ENCODE data around the gene FLRT3.

FLRT3 gene

DNA sequence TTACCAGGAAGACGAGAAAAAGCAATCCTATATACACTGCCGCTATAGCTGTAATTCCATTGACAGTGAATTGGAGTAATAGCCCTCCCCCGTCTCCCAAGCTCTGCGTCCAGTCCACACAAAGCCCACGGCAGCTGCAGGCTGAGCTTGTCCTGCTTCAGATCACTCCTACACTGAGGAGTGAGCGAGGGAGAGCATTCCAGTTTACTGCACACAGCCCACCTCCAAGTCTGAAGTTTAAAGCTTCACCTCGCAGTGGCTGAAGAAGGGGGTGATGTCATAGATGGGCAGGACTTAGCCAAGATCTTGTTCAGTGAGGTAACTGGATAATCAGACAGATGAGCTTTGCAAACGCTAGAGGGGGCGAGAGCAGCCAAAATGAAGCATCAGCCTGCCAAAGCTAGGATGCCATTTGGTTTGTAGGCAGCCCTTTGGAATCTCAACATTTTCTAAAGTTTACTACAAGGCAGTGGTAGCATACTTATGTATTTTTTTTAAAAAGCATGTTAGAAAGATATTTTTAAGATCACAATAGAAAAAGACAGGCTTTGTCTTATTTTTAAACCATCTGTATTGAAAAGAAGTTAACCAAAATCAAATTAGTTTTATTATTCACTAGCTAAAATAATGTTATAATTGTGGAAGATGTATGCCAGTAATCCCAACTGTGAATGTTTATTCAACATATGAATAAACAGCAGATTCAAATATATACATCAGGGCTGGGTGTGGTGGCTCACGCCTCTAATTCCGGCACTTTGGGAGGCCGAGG lies at the start of gene FLRT3:
TSS of gene FLRT3 (minus strand) at position 213 of the 772 bp plus-strand sequence. CDS start 10,106 bp downstream, outside the sequence.
- peak; percentile 36 for DNase-seq

GRCh38 chr20:14386726-14387125 lies 49.3 kb upstream of the FLRT3 start:
- no peak for DNase-seq

DNA sequence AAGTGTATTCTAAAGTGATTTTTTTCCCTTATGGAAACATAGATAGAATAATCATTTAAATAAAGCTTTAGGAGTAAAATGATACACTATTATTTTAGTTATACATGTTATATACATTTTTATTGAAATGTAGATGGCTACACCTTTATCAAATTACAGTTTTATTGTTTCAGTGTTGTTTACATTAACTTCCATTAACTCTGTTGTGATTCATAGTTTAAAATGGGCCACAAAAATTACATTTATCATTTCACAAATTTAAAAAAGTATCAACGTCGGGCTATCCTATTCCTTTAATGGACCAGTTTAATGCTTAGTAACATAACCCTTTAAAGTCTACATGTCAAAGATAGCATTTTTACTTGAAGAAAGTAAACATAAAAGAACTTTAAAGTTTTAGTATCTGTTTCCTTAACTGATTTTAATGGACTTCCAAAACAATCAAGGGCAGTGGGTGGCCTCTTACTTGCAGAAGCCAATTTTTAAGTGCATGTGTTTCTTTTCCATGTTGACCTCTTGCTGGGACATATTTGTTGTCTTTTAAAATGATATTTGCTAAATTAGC lies 47.8 kb upstream of the FLRT3 start:
- DNase-seq = no peak

GRCh38 chr20:14384416-14385175 lies 47.2 kb upstream of the FLRT3 start:
- DNase-seq = no peak

- no peak for DNase-seq
These were observed 45.9 kb upstream of the FLRT3 start for GRCh38 chr20:14383335-14383734.

- no peak for DNase-seq
These were observed 40.9 kb upstream of the FLRT3 start for GRCh38 chr20:14378326-14378725.

DNA sequence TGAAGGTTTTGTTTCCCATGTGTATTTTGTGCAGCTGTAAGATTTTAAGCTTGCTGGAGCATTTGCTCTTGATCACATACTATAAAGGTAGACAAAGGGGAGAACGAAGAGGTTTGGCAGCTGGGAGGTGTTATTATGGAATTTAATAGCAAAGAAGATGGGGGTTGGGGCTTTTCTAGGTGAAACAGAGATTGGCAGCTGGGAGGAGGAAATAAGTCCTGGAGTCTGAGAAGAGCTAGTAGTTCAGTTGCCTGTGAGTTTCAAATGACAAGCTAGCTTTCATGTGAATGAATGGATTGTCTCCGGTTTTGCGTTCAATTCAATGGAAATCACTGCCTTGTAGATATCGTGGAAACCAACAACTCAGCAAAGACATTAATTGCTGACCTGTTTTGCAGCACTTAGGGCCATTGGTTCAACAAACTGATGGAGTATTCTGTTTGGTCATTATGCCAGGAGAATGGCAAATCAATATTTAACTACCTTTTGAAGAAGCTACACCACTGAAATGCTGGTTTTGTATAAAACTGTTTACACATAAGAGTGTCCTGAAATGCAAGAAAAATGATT lies 38.1 kb upstream of the FLRT3 start:
- no peak for DNase-seq

- no peak for DNase-seq
These were observed 36.8 kb upstream of the FLRT3 start for GRCh38 chr20:14374196-14374595.

- no peak for DNase-seq
These were observed 24.3 kb upstream of the FLRT3 start for GRCh38 chr20:14361509-14362345.

DNA sequence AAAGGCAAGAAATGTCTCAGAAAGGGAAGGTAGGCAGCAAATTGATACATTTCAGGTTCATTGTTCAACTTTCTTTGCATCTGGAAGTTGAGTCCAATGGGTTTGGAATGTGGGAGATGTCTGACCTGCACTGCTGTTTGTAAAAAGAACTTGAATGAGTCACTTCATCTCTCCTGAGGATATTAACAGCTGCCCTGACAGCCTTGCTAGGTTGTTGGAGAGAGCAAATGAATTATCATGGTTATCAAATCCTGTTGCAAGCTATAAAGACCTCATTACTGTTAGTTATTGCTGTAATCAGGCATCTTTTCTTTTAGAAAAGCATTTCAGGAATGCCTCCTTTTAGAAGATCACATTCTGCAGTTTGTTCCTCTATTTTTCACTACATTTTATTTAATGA lies 23.0 kb upstream of the FLRT3 start:
- DNase-seq = no peak

DNA sequence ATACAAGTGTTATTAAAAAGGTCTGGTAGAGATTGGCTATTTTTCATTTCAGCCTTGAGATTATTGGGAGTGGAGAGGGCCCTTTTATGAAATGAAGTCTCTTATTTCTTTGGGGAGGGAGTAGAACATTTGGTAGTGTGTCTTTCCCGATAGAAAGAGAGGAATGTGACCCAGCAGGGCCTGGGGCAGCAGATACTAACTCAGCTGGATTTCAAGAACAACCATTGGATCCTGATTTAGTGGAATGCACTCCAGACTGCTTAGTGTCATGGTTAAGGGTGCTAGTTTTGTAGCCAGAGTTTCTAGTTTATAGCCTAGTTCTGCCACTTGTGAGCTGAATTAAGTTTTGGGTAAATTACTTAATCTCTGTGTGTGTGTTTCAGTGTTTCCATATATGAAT lies 18.4 kb upstream of the FLRT3 start:
- no peak for DNase-seq

DNA sequence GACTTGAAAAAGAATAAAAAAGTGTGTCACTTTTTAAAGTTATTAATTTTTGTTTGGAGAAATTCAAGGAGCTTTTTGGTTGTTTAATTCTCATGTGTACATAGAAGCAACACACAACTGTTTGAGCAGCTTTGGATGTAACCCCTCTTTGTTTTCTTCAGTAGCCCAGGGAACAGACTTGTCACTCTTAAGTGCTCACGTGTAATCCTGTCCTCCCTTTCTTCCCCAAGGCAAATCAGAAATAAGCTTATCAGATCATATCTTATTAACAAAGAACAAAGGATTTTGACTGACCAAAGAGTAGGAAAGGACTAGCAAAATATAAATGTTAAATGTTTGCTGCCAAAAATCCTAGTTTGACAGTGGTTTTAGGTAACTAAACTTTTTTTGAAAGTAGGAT lies 7.3 kb upstream of the FLRT3 start:
- DNase-seq = no peak

- no peak for DNase-seq
These were observed 6.2 kb upstream of the FLRT3 start for GRCh38 chr20:14343491-14344065.

- no peak for DNase-seq
These were observed 5.5 kb upstream of the FLRT3 start for GRCh38 chr20:14342918-14343317.

DNA sequence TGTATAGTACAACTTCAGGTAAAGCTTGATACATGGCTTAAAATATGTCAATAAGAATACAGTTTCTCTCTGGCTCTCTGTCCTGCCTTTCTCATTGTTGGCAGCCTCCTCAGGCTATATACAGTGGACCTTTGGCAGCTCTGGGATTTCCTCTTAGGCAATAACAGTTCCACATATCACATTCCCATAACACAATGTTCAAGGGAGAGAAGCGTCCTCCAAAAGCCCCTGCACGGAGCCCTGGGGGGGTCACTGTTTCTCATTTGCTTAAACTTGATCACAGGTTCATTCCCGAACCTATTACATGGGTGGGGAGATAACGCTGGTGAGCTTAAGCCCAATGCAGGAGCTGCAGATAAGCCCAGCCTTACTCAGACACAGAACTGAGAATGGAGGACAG lies 4.4 kb upstream of the FLRT3 start:
- no peak for DNase-seq

DNA sequence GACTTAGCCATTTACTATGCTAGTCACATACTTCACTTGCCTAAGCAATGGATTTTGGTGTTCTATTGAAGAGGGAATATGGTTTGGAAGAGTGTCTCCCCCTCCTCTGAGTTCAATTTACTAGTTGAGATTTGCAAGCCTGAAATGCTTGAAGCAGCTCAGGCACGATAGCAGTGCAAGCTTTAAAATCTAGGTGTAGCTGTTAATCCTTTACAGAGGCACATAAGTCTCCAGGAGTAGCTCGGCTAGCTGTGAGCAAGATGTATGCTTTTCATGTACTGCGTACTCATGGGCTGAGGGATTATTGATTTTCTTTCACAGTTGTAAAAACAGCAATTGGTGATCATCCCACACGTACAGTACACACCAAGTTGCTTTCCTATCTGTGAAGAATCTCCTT lies 726 bp downstream of the FLRT3 start:
- DNase-seq = no peak

DNA sequence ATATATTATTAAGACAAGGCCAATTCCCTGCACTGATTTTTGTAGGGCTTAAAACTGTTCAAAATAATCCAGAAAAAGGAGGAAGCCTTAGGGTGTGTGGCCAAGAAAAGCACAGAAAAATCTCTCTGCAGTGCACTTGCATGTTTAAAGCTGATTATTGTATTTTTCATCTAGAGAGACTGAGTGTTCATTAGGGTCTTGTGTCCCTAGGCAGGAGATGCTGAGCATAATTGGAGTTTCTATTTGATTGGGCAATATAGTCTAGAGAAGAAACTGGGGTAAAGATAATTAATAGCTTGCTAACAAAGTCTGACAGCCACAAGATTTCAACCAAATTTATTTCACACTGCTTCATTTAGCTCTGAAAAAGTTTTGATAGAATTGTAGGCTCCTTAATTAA lies 2.4 kb downstream of the FLRT3 start:
- no peak for DNase-seq

DNA sequence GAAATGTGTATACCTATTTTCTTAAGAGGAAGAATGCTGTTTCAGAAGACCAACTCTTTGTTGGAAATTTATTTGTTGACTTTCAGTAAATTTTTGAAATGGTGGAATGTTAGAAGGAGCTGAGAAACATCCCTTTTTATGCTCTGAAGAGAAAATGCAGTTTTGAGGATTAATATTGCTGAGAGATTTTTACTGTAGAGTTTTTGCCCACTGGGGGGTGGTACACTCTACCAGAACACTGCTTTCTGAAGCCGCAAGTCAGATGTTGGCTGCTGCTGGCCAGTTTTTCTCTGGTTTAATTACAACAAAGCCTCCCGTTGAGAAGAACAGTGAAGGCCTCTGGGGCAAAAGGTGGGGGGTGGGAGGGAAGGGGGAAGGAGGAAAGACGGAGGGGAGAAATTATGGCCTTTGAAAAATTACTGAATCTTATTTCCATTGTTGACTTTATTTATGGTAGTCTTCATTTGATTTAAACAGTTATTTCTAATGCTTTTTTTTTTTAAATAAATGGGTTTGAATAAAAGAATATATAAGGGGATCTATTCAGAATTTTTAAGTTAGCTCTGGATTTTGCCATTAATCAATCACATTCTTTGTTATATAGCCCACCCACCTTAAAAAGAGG lies 3.0 kb downstream of the FLRT3 start:
- DNase-seq = no peak

DNA sequence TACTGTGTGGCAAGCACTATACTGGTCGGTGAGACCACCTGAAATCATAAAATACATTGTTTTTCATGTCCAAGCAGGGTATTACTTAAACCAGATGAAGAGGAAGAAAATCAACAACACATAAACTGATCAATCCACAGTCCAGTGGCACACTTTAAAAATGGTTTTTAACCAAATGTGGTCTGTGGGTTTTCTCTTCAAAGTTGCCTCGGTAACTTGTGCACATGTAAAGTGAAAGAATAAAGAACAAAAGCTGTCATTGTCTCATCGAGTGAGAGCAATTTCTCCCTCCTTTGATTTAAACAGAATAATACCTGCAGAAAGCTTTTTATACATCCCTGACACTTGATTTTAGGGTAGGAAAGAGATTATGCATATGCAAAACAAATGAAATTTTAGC lies 3.7 kb downstream of the FLRT3 start:
- DNase-seq = no peak

DNA sequence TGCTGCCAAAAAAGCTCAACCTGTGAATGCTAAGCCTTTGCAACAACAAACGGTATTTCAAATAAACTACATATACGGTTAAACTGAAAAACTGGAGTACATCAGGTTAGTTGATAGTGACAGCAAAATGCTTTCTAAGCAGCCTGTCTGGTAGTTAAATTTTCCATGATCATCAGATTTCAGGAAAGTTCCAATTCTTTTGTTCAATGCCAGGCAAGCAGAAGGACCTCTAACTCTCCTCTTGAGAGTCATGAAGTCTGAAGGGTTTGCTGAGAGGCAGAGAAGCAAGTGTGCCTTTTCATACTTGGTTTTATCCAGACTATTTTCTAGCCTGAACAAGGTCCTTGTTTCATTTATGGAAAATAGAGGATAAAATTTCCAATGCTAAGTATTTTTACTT lies 4.5 kb downstream of the FLRT3 start:
- no peak for DNase-seq

GRCh38 chr20:14331646-14332045 lies 5.8 kb downstream of the FLRT3 start:
- no peak for DNase-seq

GRCh38 chr20:14319704-14320103 lies 17.7 kb downstream of the FLRT3 start:
- no peak for DNase-seq
